Neuronal stem cell (in vitro differentiated cells): ENCODE measurements around the gene BCL6B.
A peak's percentile ranks its signal among the peaks of the same experiment; 100 is the strongest.

Experiments
- DNase-seq: peaks from one replicate; pipeline ENCODE4 v3.0.0-alpha.2; 2013; ENCODE audit warnings: low spot score
- H2AFZ ChIP-seq: one replicate; pipeline ENCODE4 v1.6.1; 2013; ENCODE audit warnings: mild to moderate bottlenecking, low read length, inconsistent platforms
- H2AK5ac ChIP-seq: 2 replicates; pipeline ENCODE4 v1.6.1; 2013; ENCODE audit warnings: low read depth, mild to moderate bottlenecking, inconsistent platforms, low read length, moderate library complexity, mixed read lengths
- H2BK120ac ChIP-seq: 2 replicates; pipeline ENCODE4 v1.6.1; 2013; ENCODE audit warnings: low read depth, mild to moderate bottlenecking, inconsistent platforms, low read length, moderate library complexity, mixed read lengths
- H2BK12ac ChIP-seq: one replicate; pipeline ENCODE4 v1.6.1; 2013; ENCODE audit warnings: low read length, inconsistent platforms
- H2BK15ac ChIP-seq: 2 replicates; pipeline ENCODE4 v1.6.1; 2013; ENCODE audit warnings: mild to moderate bottlenecking, low read length, inconsistent platforms, mixed read lengths
- H2BK5ac ChIP-seq: one replicate; pipeline ENCODE4 v1.6.1; 2013; ENCODE audit warnings: inconsistent platforms, mild to moderate bottlenecking, low read length, moderate library complexity
- H3K14ac ChIP-seq: one replicate; pipeline ENCODE4 v1.6.1; 2013; ENCODE audit warnings: low read length, inconsistent platforms
- H3K18ac ChIP-seq: 2 replicates; pipeline ENCODE4 v1.6.1; 2013; ENCODE audit warnings: low read length, inconsistent platforms
- H3K23ac ChIP-seq: 2 replicates; pipeline ENCODE4 v1.6.1; 2013; ENCODE audit warnings: low read depth, mild to moderate bottlenecking, mixed read lengths, low read length, inconsistent platforms; ENCODE audit not compliant: poor library complexity
- H3K27ac ChIP-seq: replicated peaks from 3 replicates; pipeline ENCODE4 v1.5.1; 2013; ENCODE audit warnings: low read length, inconsistent platforms
- H3K27me3 ChIP-seq, 3 experiments: 2 replicates each; pipeline ENCODE4 v1.6.1; 2013; ENCODE audit warnings: low read length in 3 of 3, mild to moderate bottlenecking in 2 of 3, inconsistent platforms in 1 of 3, low read depth in 1 of 3, mixed read lengths in 1 of 3, moderate library complexity in 1 of 3; ENCODE audit not compliant: control insufficient read depth in 3 of 3, insufficient read depth in 3 of 3
- H3K36me3 ChIP-seq, 2 donors: replicated peaks in 1 of 2; 2 replicates each; pipeline ENCODE4 v1.6.1; 2013; ENCODE audit warnings: low read length in 2 of 2; ENCODE audit not compliant: control insufficient read depth in 2 of 2, insufficient read depth in 2 of 2
- H3K4ac ChIP-seq: 2 replicates; pipeline ENCODE4 v1.6.1; 2013; ENCODE audit warnings: inconsistent platforms, mild to moderate bottlenecking, low read length, moderate library complexity
- H3K4me1 ChIP-seq, 2 donors: 1 replicate in 1 of 2; 2 replicates in 1 of 2; pipeline ENCODE4 v1.6.1; 2013; ENCODE audit warnings: low read length in 2 of 2, low read depth in 1 of 2; ENCODE audit not compliant: control insufficient read depth in 2 of 2, insufficient read depth in 1 of 2
- H3K4me2 ChIP-seq: one replicate; pipeline ENCODE4 v1.6.1; 2013; ENCODE audit warnings: mild to moderate bottlenecking, low read length, inconsistent platforms; ENCODE audit not compliant: insufficient read depth, poor library complexity, severe bottlenecking
- H3K4me3 ChIP-seq, 2 donors: 2 replicates each; pipeline ENCODE4 v1.5.1; 2013; ENCODE audit warnings: low read length in 2 of 2, mild to moderate bottlenecking in 2 of 2, inconsistent platforms in 1 of 2, moderate library complexity in 1 of 2
- H3K79me1 ChIP-seq: one replicate; pipeline ENCODE4 v1.6.1; 2013; ENCODE audit warnings: low read depth, mild to moderate bottlenecking, inconsistent platforms, low read length, moderate library complexity
- H3K9ac ChIP-seq: one replicate; pipeline ENCODE4 v1.6.1; 2013; ENCODE audit warnings: mild to moderate bottlenecking, low read depth, low read length, inconsistent platforms; ENCODE audit not compliant: poor library complexity
- H3K9me3 ChIP-seq, 2 donors: replicated peaks in 1 of 2; 2 replicates each; pipeline versions ENCODE3 to v1.6.1; 2013; ENCODE audit warnings: low read length in 2 of 2, mild to moderate bottlenecking in 2 of 2, inconsistent platforms in 1 of 2, low read depth in 1 of 2, mixed read lengths in 1 of 2, moderate library complexity in 1 of 2; ENCODE audit not compliant: control insufficient read depth in 2 of 2, insufficient read depth in 1 of 2
- H4K8ac ChIP-seq: one replicate; pipeline ENCODE4 v1.6.1; 2013; ENCODE audit warnings: low read depth, mild to moderate bottlenecking, inconsistent platforms, low read length, moderate library complexity
- H4K91ac ChIP-seq: one replicate; pipeline ENCODE4 v1.6.1; 2013; ENCODE audit warnings: low read length, low read depth, mild to moderate bottlenecking, inconsistent platforms; ENCODE audit not compliant: poor library complexity
- WGBS, 2 donors: extraction: QIAGEN DNeasy Blood & Tissue Kit; methylation state at CpG; one replicate each; pipeline ENCODE4 v1.1.7; 2013; ENCODE audit warnings: missing lambda C conversion rate in 2 of 2, mixed read lengths in 1 of 2; ENCODE audit not compliant: insufficient read length in 2 of 2, insufficient replicate concordance in 1 of 2; ENCODE audit errors: extremely low coverage in 2 of 2; 5-methylcytosine and 5-hydroxymethylcytosine counted together

BCL6B gene

DNA sequence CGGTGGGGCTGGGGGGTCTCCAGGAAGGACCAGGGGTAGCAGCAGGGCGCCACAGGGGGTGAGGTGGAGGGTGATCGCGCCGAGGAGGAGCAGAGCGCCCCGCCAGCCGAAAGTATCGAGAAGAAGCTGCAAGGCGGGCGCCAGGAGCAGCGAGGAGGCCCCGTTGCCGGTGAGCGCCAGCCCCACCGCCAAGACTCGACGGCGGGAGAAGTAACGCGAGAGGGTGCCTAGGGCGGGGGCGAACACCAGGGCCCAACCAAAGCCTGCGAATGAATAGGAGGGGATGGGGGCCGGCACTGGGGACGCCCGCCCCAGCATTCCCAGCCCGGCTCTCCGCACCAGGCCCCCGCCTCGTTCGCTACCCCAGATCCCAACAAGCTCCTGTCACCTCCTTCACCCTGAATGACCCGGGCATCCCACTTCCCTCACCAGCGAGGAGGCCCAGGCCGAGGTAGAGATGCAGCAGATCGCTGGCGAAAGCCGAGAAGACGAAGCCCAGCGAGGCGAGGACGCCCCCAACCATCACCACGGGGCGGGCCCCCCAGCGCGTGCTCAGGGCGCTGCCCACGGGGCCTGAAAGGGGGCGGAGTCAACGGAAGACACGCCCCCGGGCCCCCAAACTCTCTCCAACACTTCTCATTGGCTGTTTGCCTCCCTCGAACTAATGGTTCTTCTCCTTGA lies 19.8 kb downstream of the BCL6B start:
- no peak overlapping the region for H3K27ac ChIP-seq
- no peak overlapping the region for H3K4me3 ChIP-seq
- peak overlapping the region; percentile 97 for H3K23ac ChIP-seq
- no peaks in the 10 kb centered on the region for H3K36me3 ChIP-seq
- H3K79me1 ChIP-seq = peaks cover 3% of the 10 kb centered on the region
- no peak overlapping the region for H2BK120ac ChIP-seq
- H3K9ac ChIP-seq = peak overlapping the region; percentile 21
- peak overlapping the region; percentile 30 for H2BK12ac ChIP-seq
- peak overlapping the region; percentile 65 for H4K8ac ChIP-seq
- peaks cover 0 to 48% (median 21%) of the 10 kb centered on the region in 3 experiments for H3K27me3 ChIP-seq
- peak overlapping the region; percentile 96 for H2AK5ac ChIP-seq
- H2BK5ac ChIP-seq = peak overlapping the region; percentile 39
- H3K18ac ChIP-seq = peak overlapping the region; percentile 95
- peak overlapping the region; percentile 83 for H3K4me2 ChIP-seq
- H3K4me1 ChIP-seq = peaks cover 15 to 27% of the 10 kb centered on the region in 2 donors
- no peak overlapping the region for H4K91ac ChIP-seq
- H3K9me3 ChIP-seq = peaks cover 0 to 7% of the 10 kb centered on the region in 2 donors
- H3K14ac ChIP-seq = peak overlapping the region; percentile 71
- no peak for DNase-seq
- H2AFZ ChIP-seq = peak overlapping the region; percentile 76
- H2BK15ac ChIP-seq = peak overlapping the region; percentile 85
- no peak overlapping the region for H3K4ac ChIP-seq
- WGBS, 2 donors = no CpG with 5 or more reads among the region's 53 CpGs

- H3K4me2 ChIP-seq = peak overlapping the region; percentile 83
- no CpG with 5 or more reads among the region's 21 CpGs for WGBS, 2 donors
- H3K4me1 ChIP-seq = peaks cover 13 to 27% of the 10 kb centered on the region in 2 donors
- DNase-seq = no peak
- no peak overlapping the region for H4K91ac ChIP-seq
- H3K9ac ChIP-seq = peak overlapping the region; percentile 70
- peaks cover 3% of the 10 kb centered on the region for H3K79me1 ChIP-seq
- peak overlapping the region; percentile 63 for H3K14ac ChIP-seq
- peak overlapping the region; percentile 86 for H4K8ac ChIP-seq
- H3K9me3 ChIP-seq = peaks cover 0 to 8% of the 10 kb centered on the region in 2 donors
- H2BK120ac ChIP-seq = no peak overlapping the region
- peaks cover 0 to 48% (median 21%) of the 10 kb centered on the region in 3 experiments for H3K27me3 ChIP-seq
- H2BK15ac ChIP-seq = peak overlapping the region; percentile 75
- peak overlapping the region in 1 of 2 donors; percentile 71 for H3K4me3 ChIP-seq
- H2AK5ac ChIP-seq = peak overlapping the region; percentile 96
- no peak overlapping the region for H3K27ac ChIP-seq
- peak overlapping the region; percentile 97 for H3K23ac ChIP-seq
- H2AFZ ChIP-seq = peak overlapping the region; percentile 76
- no peak overlapping the region for H3K4ac ChIP-seq
- no peak overlapping the region for H2BK12ac ChIP-seq
- H3K18ac ChIP-seq = peak overlapping the region; percentile 90
- H3K36me3 ChIP-seq = no peaks in the 10 kb centered on the region
- H2BK5ac ChIP-seq = no peak overlapping the region
Measured at GRCh38 chr17:7043182-7043496, 20.3 kb downstream of the BCL6B start.

- WGBS, 2 donors = no CpG with 5 or more reads among the region's 58 CpGs
- Histone ChIP-seq H4K8ac (peak within 1 kb of the TSS; percentile 86), H3K4me3 (peak within 1 kb of the TSS in 1 of 2 donors; percentile 71), H3K4me2 (peak within 1 kb of the TSS; percentile 83), H2BK15ac (peak within 1 kb of the TSS; percentile 77), H2AK5ac (peak within 1 kb of the TSS; percentile 96), H3K18ac (peak within 1 kb of the TSS; percentile 90), H3K4me1 (peaks cover 13 to 24% of the 10 kb centered on the region in 2 donors), H3K9me3 (peaks cover 0 to 6% of the 10 kb centered on the region in 2 donors), H2BK12ac (peak within 1 kb of the TSS; percentile 41), H3K27ac (no peak within 1 kb of the TSS), H2BK120ac (no peak within 1 kb of the TSS), H4K91ac (no peak within 1 kb of the TSS), H3K14ac (peak within 1 kb of the TSS; percentile 71), H3K36me3 (no peaks in the 10 kb centered on the region), H3K9ac (peak within 1 kb of the TSS; percentile 70), H3K4ac (no peak within 1 kb of the TSS), H3K79me1 (peaks cover 3% of the 10 kb centered on the region), H2BK5ac (peak within 1 kb of the TSS; percentile 39), H2AFZ (peak within 1 kb of the TSS; percentile 76), H3K27me3 (peaks cover 0 to 45% (median 21%) of the 10 kb centered on the region in 3 experiments), H3K23ac (peak within 1 kb of the TSS; percentile 97)
- no peak for DNase-seq
Measured at GRCh38 chr17:7043497-7044198, 20.8 kb downstream of the BCL6B start, which contains the start of gene SLC16A11. TSS of gene SLC16A11 (minus strand) at chr17:7044092. CDS start at chr17:7043513, 579 bp downstream.
